ENCODE data around the gene TAF10.

The TAF10 gene

DNA sequence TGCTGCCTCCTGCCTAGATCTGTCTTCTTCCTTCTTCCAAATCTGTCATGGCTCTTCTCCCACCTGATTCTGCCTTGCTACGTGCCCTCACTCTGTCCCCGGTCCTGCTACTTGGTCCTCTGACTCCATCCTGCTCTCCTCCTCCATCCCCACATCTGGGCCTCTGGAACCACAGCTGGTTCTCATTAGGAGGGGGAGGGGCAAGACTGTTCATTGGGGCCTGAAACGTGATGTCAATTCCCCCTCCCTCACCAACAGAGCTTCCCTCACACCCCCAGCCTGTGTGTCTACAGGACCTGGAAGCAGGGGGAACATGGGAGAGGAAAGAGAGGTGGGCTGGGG lies 34.5 kb upstream of the TAF10 start:
- DNase-seq (ENCODE audit: extremely low spot score): no peak
- ChIA-PET CTCF (interaction anchor here (1.5 to 5.6 kb wide), 5 partner anchors 8 to 42 kb away, joined by 4 to 31 read pairs (median 10); partner anchors contain the start of gene MRPL17), POLR2A (interaction anchor here (0.7 kb wide), 1 partner anchor 25 kb away, joined by 6 read pairs; no protein-coding TSS in a partner anchor)
- no peak for TF ChIP-seq CTCF (IDR thresholded peaks at IDR 0.05; ENCODE audit: control extremely low read depth, extremely low read depth, low read depth, missing control alignments)

DNA sequence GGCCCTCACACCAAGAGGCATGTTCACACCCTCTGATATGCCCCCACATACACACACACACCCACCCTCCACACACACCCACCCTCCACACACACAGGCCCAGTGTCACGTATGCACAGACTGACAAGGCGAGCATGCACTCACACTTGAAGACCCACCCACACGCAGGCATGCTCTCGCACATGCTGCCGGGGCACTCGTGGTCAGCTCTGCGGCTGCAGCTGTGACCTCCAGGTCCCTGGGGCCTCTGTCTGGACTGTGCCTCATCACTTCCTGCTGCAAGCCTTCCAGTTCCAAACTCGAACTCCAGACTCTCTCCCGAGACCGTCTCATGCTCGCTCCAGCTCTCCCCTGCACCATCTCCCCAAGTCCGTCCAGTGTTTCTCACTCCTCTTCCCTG lies 34.1 kb upstream of the TAF10 start:
- DNase-seq (ENCODE audit: extremely low spot score): no peak
- no peak for TF ChIP-seq CTCF (IDR thresholded peaks at IDR 0.05; ENCODE audit: control extremely low read depth, extremely low read depth, low read depth, missing control alignments)
- POLR2A ChIA-PET: no interaction called here
- CTCF ChIA-PET: interaction anchor here (1.0 to 5.6 kb wide), 5 partner anchors 8 to 37 kb away, joined by 3 to 31 read pairs (median 10); partner anchors contain the start of gene MRPL17

DNA sequence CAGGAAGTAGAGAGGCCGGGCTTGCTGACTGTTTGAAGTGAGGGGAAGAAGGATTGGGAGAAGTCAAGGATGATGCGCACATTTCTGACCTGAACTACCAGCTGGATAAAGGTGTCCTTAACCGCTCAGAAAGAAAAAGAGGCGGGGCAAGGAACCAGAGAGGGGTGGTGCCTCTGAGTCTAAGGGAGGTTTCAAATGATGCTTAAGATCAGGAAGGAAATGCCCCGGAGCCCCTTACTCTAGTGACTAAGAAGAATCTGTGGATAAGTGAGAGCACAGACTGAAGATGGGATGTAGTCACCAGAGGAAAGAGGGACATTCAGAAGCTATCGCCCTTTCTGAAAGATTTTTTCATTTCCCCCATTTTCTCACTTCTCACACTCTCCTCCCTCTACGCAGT lies 30.9 kb upstream of the TAF10 start:
- DNase-seq (ENCODE audit: extremely low spot score): no peak
- POLR2A ChIA-PET: no interaction called here
- TF ChIP-seq CTCF (IDR thresholded peaks at IDR 0.05; ENCODE audit: control extremely low read depth, extremely low read depth, low read depth, missing control alignments): no peak
- CTCF ChIA-PET: interaction anchor here (1.2 to 2.2 kb wide), 3 partner anchors 21 to 112 kb away, joined by 3 to 6 read pairs (median 3); no protein-coding TSS in a partner anchor

DNA sequence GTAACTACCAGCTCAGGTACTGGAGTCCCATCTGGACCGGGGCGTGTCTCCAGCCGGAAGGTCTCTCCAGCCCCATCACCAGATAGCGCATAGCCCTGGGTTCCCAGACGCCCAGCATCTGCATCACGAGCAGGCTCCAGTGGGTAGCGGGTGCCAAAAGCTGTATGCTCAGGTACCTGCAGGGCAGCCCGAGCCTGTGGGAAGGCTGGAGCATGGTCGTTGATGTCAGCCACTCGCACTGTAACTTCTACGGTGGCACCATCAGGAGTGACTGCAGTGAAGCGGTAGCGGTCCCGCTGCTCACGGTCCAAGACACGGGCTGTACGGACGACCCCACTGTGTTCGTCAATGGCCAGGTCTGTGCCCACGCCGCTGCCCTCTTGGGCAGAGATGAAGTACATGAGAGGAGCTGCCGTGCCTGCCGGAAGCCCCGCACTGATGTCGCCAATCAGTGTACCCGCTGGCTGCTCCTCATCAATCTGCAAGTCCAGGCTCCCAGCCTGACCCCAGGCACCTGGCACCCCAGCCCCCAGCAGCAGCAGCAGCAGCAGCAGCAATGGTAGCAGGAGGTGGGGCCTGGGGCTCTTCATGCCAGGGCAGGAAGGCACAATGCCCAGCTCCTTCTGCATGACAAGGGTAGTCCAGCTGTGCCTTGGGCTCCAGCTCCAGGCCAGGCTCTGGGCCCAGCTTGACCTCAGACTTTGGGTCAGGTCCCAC lies 29.1 kb upstream of the TAF10 start:
- POLR2A ChIA-PET: interaction anchor here (1.2 kb wide), 1 partner anchor 42 kb away, joined by 3 read pairs; the partner anchor contains the start of gene MRPL17
- DNase-seq (ENCODE audit: extremely low spot score): no peak
- no peak for TF ChIP-seq CTCF (IDR thresholded peaks at IDR 0.05; ENCODE audit: control extremely low read depth, extremely low read depth, low read depth, missing control alignments)
- CTCF ChIA-PET: interaction anchor here (0.7 to 2.2 kb wide), 4 partner anchors 9 to 61 kb away, joined by 3 to 6 read pairs (median 4); no protein-coding TSS in a partner anchor

- no peak for TF ChIP-seq CTCF (IDR thresholded peaks at IDR 0.05; ENCODE audit: control extremely low read depth, extremely low read depth, low read depth, missing control alignments)
- no peak for DNase-seq (ENCODE audit: extremely low spot score)
- ChIA-PET CTCF (interaction anchor here (1.5 kb wide), 1 partner anchor 43 kb away, joined by 4 read pairs; the partner anchor contains the start of gene MRPL17), POLR2A (interaction anchor here (1.2 to 1.3 kb wide), 2 partner anchors 21 to 43 kb away, joined by 3 to 4 read pairs; partner anchors contain the start of genes MRPL17 and TPP1)
Measured at GRCh38 chr11:6640036-6640984, 28.3 kb upstream of the TAF10 start.

DNA sequence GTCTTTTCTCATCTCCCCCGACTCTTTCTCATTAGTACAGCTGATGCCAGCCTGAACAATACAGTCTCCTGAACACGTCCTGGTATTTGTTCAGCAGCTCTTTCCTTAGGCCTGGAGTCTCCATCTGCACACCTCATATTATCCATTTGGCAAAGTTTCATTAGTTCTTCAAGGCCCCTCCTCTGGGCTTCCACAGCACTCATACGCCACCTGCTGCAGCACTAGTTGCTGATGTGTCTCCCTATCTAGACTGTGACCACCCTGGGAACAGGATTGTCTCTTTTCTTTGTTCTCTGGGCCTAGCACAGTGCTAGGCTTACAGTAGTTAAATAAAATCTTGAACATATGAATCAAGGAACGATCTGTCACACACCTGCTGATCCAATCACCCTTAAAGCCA lies 26.4 kb upstream of the TAF10 start:
- no peak for TF ChIP-seq CTCF (IDR thresholded peaks at IDR 0.05; ENCODE audit: control extremely low read depth, extremely low read depth, low read depth, missing control alignments)
- DNase-seq (ENCODE audit: extremely low spot score): no peak
- CTCF ChIA-PET: interaction anchor here (0.8 to 1.7 kb wide), 5 partner anchors 8 to 107 kb away, joined by 3 to 8 read pairs (median 4); partner anchors contain the start of genes MRPL17 and TPP1
- POLR2A ChIA-PET: no interaction called here
